GM12873 (cell line): ENCODE results near the gene AKT1.

ENCODE experiments used
- TF ChIP-seq, protein P1 (sequence below): IDR thresholded peaks from 2 replicates; pipeline ENCODE4 v1.5.1; 2012; ENCODE audit warnings: low read depth, mild to moderate bottlenecking, moderate library complexity, low read length, control low read depth; ENCODE audit not compliant: insufficient read depth; ENCODE audit errors: missing control alignments

AKT1 gene

GRCh38 chr14:104784846-104785707 is 10.5 kb downstream of the AKT1 start:
- TF ChIP-seq, protein P1, sequence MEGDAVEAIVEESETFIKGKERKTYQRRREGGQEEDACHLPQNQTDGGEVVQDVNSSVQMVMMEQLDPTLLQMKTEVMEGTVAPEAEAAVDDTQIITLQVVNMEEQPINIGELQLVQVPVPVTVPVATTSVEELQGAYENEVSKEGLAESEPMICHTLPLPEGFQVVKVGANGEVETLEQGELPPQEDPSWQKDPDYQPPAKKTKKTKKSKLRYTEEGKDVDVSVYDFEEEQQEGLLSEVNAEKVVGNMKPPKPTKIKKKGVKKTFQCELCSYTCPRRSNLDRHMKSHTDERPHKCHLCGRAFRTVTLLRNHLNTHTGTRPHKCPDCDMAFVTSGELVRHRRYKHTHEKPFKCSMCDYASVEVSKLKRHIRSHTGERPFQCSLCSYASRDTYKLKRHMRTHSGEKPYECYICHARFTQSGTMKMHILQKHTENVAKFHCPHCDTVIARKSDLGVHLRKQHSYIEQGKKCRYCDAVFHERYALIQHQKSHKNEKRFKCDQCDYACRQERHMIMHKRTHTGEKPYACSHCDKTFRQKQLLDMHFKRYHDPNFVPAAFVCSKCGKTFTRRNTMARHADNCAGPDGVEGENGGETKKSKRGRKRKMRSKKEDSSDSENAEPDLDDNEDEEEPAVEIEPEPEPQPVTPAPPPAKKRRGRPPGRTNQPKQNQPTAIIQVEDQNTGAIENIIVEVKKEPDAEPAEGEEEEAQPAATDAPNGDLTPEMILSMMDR: no peak

GRCh38 chr14:104784218-104784568 is 11.4 kb downstream of the AKT1 start:
- TF ChIP-seq, protein P1: no peak

DNA sequence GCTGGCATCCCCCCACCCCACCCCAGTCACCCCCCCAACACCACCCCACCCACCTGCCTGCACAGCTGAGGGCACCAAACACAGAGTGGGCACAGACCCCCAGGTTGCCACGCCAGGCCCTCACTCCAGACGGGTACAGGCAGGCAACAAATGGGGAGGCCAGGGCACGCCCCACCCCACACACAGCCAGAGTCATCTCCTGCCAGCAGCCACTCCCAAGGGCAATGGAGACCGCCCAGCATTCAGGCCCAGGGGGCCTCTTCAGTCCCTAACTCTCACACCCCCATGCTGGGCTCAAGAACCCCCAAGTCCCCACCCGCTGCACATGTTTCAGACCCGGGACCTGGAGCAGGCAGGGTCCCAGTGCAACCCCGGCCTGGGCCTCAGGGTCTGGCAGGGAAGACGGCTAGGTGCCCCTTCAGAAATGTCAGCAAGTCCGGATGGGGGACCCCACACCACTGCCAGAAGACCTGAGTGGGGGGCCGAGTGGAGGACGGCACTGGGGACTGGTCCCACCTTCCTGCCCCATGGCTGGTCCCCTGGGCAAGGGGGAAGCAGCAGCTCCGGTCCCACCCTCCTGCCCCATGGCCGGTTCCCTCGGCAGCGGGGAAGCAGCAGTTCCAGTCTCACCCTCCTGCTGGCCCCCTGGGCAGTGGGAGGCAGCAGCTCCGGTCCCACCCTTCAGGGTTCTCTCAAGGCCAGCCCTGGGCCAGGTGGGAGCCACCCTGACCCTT is 11.9 kb downstream of the AKT1 start:
- TF ChIP-seq, protein P1: no peak

DNA sequence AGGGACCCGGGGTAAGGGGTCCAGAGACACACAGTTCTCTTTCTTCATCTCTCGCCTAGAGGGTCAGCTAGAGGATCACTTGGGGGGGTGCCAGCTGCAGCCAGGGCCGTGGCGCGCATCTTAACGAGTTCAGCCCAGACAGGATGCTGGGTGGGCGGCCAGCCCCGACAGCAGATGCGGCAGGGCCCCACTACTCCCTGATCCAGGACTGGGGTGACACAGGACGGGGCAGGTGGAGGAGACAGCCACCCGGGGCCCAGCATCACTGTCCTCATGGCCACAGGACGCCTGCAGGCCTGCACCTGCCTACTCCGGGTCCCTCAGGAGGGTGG is 12.8 kb downstream of the AKT1 start:
- TF ChIP-seq, protein P1: no peak

DNA sequence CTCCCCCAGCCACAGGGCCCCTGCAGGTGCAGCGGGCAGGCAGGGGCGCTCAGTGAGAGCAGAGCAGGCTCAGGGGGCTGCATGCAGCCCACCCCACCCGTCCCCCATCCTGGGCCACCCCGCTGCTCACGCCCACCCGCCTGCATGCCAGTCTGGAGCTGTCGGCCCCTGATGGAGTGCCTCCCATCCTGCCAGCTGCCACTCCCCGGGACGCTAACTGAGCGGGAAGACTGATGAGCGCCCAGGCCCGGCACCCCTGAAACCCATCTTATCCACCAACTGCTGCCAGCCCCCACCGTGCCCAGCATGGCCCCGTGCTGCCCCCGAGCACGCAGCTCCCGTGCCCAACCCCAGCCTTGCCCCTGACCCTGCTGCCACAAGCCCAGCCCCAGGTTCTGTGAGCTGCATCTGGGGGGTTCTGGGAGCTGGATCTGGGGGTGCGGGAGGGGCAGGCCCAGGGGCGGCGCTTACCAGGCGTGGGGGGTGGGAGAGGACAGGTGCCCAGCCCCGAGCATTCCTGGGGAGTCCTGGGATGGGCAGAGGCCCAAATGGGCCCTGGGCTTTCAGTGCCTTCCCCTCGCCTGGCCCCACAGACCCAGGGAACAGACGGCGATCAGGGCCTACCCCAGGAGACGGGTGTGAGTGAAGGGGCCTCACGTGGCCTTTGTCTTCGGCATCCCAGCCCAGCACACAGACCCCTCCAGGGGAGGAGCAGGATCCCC is 13.3 kb downstream of the AKT1 start:
- TF ChIP-seq, protein P1: no peak

DNA sequence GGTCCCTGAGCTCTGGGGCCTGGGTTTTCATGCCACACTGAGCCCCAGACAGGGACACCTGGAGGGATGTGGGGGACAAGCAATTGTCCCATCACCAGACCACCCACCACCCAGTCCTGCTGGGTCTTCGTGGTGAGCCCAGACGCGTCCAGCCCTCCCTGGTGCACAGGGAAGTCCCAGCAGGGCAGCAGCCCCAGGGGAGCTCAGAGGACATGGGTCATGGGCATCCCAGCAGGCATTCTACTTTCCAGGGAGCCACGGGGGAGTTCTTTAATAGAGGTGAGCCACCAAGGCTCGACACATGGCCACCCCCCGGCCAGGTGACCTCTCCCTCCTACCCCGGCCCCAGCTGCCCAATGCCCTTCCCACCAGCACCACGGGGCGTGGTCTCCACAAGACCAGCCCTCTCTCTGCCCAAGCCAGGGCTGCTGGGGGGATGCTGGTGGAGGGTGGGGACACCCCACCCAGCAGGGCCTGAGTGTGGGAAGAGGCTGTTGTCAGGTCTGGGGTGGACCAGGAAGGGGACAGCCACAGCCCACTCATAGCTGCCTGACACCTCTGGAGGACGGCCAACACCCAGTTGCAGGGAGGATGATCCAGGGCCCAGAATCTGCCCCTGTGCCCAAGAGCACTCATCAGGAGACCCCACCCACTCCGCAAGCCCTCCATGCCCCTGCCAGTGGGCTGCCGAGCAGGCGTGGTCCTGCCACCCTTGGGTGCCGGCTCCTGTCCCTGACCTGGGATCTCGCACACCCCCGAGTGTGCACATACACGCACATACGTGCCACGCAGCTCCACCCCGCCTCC is 14.1 kb downstream of the AKT1 start:
- TF ChIP-seq, protein P1: no peak
